HG03060 (cell line): ENCODE results near the gene TMEM123.

Experiments
- ATAC-seq: cut with Tn5 transposase; IDR thresholded peaks from one replicate; pipeline ENCODE4 v1.9.1; 2021; ENCODE audit warnings: low read depth, moderate number of reproducible peaks; ENCODE audit not compliant: unreplicated experiment

Gene TMEM123

DNA sequence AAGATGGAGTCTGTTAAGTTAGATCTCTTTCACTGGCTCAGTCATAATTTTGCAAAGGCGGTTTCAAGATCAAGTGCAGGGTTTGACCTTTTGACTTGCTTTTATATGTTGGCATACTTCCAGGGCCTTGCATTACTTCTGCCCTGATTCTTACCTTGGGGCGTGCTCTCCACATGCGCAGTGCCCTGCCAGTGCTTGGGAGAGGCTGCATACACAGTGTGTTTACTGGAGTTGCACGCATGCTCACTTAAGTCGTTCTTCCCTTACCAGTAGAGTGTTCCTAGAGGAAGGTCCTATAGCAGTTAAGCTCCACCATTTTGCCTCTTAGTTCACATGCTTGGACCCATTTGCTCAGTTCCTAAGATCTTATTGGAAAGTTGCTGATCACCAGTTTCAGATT is 21.0 kb upstream of the TMEM123 start:
- ATAC-seq, result no peak

DNA sequence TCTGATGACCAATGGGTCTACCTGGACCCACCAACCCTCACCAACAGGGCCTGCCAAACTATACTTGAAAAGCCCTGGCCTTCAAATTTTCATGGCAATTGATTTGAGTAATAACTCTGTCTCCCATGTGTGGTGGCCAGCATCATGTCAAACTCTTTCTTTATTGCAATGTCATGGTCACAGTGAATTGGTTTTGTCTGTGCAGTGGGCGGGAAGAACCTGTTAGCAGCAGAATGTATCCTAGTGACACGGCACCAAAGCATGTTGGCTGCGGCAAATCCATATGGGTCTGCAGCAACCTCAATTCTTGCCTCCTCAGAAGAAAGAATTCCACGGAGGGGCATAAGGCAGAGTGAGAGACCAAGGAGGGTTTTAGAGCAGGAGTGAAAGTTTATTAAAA is 19.6 kb upstream of the TMEM123 start:
- ATAC-seq, result no peak

DNA sequence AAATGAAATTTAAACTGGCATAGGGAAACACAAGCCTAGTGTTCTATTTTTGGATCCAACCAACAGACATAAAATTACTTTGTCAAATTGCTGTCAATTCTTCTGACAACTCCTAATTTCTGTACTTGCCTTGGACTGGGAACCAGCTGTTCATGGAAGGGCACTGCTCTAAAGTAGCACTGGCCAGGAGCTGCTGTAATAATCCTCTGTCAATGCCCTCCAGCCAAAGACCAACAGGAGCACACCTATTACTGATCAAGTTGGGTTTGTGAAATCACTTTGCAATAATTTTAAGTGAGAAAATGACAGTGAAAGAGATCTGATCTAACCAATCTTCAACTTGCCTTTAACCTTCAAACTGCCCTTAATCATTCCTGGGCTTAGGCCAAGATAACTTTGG is 18.9 kb upstream of the TMEM123 start:
- ATAC-seq, result no peak

DNA sequence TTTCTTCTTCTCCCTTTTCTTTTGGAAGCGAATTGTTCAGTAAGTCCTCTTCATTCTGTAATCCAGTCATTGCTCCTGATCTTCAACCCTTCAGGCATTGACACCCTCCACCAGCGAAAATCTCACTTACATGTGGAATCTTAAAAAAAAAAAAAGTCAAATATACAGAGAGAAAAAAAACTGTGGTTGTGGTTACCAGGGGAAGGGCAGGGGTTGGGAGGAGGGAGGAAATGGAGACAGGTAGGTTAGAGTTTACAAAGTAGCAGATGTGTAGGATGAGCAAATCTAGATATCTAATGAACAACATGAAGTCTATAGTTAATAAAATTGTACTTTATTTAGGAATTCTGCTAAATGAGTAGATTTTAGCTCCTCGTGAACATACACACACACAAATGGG is 17.7 kb upstream of the TMEM123 start:
- ATAC-seq, result no peak

DNA sequence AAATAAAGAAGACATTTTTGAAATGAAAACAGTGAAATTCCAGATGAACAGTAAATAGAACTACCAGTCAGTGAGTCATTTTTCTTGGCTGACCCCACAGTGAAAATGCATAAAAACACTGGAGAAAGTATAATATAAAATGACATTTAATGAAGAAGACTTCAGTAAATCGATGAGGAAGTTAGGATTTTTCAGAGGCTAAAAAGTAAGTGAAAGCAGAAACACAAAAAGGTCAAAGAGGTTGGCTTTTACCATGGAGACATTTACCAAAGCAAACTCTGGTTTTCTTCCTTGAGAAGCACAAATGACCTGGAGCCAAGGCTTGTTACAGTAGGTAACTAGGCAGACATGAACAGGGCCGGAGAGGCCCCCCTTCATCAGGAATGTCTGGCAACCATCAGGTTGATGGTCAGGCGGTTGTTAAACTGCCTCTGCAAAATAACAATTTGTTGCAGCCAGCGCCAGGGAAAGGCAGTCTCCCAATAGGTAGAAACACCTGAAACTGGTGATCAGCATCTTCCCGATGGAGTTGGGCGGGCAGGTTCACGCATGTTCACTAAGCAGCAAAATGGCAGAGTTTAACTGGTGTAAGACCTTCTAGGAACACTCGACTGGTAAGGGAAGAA is 16.7 kb upstream of the TMEM123 start:
- ATAC-seq, result no peak

DNA sequence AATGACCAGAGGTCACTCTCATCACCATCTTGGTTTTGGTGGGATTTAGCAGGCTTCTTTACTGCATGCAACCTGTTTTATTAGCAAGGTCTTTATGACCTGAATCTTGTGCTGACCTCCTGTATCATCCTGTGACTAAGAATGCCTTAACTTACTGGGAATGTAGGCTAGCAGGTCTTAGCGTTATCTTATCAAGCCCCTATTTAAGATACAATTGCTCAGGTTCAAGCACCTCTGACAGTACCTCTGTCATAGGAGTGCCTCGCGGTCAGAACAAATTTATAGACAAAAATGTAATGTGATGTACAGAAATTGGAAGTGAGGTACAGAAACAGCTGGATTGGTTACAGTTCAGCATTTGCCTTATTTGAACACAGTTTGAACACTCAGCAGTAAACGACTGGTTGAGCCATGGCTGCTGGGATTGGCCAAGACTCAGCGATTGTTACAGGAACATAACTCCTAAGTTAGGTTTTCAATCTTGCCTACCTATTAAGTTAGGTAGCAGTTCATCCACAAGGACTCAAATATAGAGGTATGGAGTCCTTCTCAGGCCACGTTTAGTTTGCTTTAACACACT is 16.1 kb upstream of the TMEM123 start:
- ATAC-seq, result no peak

DNA sequence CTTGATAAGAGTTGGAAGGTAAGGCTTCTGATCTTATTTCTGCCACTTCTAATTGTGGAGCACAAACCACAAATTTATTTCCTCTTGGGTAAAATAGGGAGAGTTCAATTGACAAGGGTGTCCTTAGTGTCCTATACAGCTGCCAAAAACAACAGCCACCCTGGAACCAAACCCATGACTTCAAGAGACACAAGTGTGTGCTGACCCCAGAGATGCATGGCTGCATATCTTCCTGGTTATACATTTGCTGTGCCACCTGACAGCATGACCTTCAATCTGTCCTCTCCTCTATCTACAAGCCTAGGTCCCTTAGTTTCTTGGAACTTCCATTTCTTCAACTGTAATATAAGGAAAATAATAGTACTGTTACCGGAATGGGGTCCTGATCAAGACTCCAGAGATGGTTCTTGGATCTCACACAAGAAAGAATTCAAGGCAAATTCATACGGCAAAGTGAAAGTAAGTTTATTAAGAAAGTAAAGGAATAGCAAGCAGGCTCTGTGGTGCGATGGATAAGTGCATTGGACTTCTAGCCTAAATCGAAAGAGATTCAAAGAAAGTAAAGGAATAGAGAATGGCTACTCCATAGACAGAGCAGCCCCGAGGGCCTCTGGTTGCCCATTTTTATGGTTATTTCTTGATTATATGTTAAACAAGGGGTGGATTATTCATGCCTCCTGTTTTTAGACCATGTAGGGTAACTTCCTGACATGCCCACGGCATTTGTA is 15.5 kb upstream of the TMEM123 start:
- ATAC-seq, result no peak

DNA sequence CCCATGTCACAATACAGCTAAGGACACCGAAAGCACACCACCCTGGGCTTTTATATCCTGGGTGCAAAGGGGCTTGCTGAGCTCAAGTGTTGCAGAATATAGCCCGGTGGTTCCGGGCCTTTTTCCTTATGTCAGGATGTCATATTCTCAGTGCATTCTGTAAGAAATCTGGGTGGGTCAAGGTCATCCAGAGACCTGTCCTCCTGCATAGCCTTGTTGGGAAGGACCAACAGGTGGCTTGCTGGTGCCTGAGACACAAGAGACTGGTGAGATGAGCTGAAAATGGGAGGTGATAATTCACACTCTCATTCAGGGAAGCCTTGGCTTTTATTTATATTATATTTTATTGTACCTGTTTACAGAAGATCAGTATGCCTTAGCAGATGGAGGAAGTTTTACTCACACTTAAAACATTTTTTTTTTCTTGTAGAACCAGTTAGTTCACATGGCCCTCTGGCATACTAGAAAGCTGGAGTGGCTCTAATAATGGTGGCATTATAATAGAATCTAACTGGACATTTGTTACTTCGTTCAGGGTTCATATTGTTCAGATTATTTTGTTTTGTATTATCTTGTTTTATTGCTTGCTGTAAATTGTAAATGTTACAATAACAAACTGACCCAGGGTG is 14.6 kb upstream of the TMEM123 start:
- ATAC-seq, result no peak

DNA sequence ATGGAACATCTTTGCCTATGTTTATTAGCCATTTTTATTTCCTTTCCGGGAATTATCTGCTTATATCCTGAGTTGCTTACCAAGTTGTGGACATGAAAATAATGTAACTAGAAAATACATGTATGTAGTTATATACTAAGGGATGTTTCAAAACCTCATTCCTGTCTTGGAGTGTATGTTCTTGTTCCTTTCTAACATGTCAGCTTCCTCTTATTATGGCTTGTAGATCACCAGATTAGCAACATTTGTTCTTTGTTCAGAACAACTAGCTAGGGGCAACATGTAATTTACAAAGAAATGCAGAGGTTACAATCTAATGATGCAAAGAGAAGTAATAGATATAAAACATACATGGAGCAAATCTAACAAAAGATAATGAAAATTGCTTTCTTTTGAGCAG is 13.1 kb upstream of the TMEM123 start:
- ATAC-seq, result no peak

DNA sequence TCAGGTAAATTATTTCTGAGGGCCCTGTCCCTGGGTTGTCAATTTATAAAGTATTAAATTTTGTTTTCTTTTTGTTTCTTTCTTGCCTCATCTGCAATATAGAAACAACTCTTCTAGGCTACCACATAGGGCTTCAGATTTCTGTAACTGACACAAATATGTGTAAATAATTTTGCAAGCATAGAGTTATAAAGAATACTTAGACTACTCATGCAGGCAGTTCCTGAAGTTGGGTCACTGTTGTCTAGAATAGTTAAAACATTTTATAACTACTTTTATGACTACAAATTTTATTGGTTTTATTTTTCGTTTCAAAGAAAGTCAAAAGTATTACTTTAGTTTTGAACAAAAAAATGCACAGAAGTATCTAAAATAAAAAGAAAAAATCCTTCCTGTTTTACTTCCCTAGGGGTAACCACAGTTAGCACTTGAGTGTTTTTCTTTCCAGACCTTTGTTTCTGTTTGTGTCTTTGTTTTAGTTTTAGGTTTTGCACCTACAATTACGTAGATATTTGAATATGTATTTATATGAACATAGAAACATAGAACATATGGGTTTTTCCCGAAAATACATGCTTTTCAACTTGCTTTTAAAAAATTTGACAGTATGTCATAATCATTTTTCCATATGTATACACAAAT is 12.4 kb upstream of the TMEM123 start:
- no peak for ATAC-seq

DNA sequence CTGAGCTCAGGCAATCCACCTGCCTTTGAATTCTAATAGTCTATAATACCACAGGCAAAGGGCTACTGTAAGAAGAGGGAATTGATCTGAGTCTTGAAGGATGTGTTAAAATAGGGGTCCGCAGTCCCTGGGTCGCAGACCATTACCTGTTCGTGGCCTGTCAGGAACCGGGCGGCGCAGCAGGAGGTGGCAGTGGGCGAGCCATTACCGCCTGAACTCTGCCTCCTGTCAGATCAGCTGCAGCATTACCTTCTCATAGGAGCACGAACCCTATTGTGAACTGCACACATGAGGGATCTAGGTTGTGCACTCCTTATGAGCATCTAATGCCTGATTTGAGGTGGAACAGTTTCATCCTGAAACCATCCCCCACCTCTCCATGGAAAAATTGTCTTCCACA is 11.5 kb upstream of the TMEM123 start:
- ATAC-seq, result no peak

DNA sequence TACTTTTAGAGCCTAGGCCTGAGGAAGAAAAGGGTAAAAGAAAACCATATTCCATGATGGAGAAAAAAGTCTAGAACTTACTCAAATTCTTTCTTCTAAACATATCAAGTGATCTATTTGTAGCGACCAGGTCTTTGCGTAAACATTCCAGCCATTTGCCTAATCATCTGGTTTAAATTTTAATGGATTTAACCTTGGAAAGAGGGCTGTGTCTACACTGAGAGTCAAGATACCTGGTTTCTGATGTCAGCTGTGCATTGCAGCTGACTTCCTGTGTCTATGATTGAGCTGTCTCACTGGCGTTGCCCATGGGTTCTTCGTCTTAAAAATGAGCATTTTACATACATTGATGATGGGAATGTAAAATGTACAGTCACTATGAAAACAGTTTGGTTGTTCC is 10.0 kb upstream of the TMEM123 start:
- ATAC-seq, result no peak

DNA sequence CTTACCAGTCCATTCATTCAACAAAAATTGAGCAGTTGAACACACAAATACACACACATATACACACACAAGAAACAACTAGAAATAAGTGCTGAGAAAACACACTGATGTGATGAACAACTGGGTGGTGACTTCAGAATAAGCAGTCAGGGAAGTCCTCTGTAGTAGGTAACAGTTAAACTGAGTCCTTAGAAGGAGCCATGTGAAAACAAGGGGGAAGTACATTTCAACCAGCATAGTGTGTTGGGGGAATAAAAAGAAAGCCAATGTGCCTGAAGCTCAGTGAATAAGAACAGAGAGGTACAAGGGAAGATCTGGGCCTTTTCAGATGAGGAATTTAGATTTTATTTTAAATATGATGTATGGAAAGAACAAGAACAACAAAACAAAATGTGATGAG is 6.8 kb upstream of the TMEM123 start:
- ATAC-seq, result no peak

DNA sequence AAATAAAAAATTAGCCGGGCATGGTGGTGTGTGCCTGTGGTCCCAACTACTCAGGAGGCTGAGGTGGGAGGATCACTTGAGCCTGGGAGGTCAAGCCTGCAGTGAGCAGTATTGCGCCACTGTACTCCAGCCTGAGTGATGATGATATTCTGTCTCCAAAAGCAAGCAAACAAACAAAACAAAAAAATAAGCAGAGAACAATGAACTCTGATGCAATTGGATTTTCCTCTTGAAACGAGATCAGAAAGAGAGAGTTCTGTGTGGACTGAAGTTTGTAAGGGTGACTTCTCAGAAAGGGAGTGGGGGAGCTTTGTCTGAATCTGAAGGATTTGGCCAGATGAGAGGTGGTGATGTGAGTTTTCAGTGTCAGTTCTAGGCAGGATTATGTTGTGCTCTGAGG is 6.0 kb upstream of the TMEM123 start:
- no peak for ATAC-seq

DNA sequence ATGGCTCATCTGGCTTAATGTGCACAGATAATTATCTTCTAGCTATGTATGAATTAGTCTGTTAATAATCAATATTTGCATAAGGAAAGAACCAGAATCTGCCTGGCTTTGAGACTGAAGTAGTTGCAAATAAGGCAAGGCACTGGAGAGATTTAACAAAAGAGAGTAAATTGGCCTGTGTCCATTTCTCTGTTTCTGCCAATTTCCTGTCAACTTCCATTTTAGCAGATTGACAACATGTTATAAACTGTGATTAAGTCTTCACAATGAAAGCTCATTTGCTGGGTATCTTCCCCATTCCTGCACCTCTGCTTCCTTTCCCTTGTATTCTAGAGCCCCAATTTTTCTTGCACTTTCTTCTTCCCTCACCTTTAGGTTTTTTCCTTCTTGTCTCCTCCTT is 5.3 kb upstream of the TMEM123 start:
- ATAC-seq, result no peak

DNA sequence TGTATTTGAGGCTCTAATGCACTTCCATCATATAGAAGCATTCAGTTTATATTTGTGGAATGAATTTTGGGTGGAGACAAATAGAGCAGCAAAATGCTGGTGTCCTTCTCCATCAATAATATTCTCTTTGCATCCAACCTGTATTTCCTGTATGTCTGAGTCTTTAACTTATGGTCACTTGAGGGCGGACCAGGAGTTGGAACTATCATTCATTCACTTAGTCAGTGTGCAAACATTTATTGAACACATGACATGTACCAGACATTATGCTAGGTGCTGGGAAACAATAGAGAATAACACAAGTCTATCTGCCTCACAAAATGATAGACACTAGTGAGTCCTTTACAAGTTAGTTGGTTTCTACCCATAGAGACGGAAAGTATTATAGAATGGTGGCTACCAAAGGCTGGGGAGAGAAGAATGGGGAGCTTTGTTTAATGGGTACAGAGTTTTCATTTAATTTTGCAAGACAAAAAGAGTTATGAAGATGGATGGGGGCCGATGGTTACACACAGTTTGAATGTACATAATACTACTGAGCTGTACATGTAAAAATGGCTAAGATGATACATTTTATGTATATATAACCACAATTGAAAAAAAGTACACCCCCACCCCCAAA is 4.6 kb upstream of the TMEM123 start:
- no peak for ATAC-seq

DNA sequence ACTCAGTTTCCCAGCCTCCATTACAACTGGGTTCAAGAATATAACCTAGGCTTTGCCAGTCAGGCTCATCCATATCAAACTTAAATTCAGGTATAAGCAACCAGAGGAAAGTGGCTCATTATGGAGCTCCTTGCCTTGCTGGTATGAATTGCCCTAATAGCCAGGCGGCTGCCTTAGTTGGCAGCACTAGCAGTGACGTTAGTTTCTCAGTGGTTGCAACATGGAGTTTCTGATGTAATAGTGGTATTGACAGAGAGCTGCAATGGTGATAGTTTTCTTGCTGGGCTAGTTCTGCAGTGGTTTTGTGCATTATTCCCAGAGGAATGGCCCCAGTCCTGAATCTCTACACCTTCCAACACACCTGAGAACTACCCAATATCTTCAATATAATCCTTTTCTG is 3.8 kb upstream of the TMEM123 start:
- ATAC-seq, result no peak

DNA sequence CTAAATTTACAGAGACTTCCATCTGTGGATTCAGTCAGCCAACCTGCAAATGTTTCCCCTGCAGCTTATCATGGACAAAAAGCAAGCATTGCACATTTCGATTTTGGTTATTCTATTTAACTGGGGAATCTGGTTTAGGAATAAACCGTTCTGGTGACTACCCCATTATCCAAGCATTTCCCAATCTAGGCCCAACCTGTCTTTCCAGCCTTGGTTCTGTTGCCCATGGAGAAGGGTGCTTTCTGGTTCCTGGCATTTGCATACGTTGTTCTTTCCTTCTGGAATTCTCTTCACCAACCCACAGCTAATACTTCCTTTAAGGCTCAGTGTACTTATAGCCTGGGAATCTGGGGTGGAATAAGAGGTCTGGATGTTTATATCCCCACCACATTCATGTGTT is 1.4 kb upstream of the TMEM123 start:
- no peak for ATAC-seq

DNA sequence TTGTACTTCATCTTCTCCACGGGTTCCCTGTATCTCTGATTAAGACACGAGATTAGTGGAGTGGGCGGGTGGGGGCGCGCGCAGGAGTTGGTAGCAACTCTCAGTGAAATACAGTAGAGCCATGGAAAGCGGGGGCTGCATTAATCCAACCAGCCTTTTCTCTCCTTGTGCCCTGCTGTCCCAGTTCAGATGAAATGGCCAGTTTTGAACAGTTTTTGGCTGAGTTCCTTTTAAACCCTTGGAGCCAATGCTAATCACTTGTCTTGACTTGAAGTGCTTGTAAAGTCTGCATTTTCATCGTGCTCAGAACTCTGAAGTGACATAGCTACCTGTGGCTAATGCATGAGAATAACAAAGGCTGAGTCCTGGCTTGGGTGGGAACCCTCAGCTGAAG is 734 bp upstream of the TMEM123 start:
- no peak for ATAC-seq

DNA sequence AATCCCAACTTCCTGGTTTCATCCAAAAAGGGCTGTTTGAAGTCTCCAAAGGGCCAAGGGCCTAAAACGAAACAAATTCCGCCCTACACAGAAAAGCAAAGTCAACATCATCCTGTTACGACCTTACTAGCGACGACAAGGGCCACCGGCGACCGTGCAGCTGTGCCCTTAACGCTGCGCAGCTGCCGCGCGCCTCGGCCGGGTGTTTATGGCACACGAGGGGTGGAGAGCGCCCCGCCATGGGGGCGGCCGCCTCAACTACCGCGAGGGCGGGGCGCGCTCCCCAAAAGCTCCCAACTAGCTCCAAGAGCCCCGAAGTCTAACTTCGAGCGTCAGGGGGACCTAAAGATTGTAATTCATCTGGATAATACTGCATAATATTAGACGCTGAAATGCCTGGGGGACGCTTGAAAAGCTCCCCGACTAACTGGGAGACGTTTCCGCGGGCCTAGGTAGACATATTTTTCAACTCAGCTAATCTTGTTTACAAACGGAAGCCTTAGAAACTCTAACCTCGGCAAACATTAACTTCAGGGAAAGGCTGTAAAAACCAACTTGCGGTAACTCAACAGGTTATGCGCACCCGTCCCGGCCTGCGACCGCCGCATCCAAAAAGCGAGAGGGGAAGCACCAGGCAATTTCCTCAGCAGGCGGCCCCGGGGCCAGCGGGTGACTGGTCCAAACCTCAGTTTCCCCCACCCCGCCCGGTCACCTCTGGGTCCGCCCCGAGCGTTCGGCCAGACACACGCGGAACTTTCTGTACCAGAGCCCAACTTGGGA is 694 bp downstream of the TMEM123 start:
- peak; percentile 40 for ATAC-seq
